A673 (cell line): ENCODE measurements around the gene ULK1.

Experiments used
- CTCF ChIP-seq: fragments of 300-800, 200-600 bp; sonication (generic); conservative IDR thresholded peaks from 2 replicates; pipeline ENCODE4 v1.5.1; 2017; ENCODE audit warnings: low read depth, mild to moderate bottlenecking, antibody characterized with exemption, low read length, moderate library complexity, mixed read lengths
- EZH2 ChIP-seq: fragments of 200-600 bp; sonication (generic); IDR thresholded peaks from 2 replicates; pipeline ENCODE4 v1.6.1; 2017; ENCODE audit warnings: borderline replicate concordance, low read depth, mild to moderate bottlenecking, mixed read lengths, antibody characterized with exemption, low read length; ENCODE audit not compliant: poor library complexity, severe bottlenecking

- TF ChIP-seq CTCF (no peak), EZH2 (no peak)
These were observed 20.7 kb downstream of the ULK1 start for GRCh38 chr12:131915000-131915689.
